A172 (cell line): Measurements from ENCODE around the gene LSP1. TPM values are rescaled to one million over a fixed set of nuclear protein-coding genes. Genes with fewer than 3 reads are reported as not detected.
"Not testable (repeated sequence)": the region's sequence is repeated elsewhere in the genome, so short reads cannot be mapped to it uniquely, and the experiment has no call there.

Experiments used
- DNase-seq: peaks from one replicate; pipeline ENCODE4 v3.0.0-alpha.2; 2015; ENCODE audit warnings: low spot score
- total RNA-seq: library from RNA; depleted of rRNA; stranded (reverse); fragments of >200 nt; shearing (Covaris generic); gene quantifications from 2 replicates; pipeline ENCODE4 v1.2.3, GENCODE V29; 2014; rRNA removed

LSP1 gene
- total RNA-seq: 2.2 and 71.7 TPM in 2 replicates

GRCh38 chr11:1852877-1853276 lies at the start of gene LSP1:
Gene LSP1, plus strand, starts transcription at chr11:1853084. Its CDS starts 61 bp downstream, at chr11:1853145.
- DNase-seq: no peak

GRCh38 chr11:1803246-1803645 lies 49.6 kb upstream of the LSP1 start:
- no peak for DNase-seq

- not testable (repeated sequence) for DNase-seq
Observed at GRCh38 chr11:1803835-1804519, 48.9 kb upstream of the LSP1 start.

- DNase-seq: no peak
Observed at GRCh38 chr11:1805525-1805924, 47.4 kb upstream of the LSP1 start.

- DNase-seq: no peak
Observed at GRCh38 chr11:1807264-1807995, 45.5 kb upstream of the LSP1 start.

- DNase-seq: no peak
Observed at GRCh38 chr11:1810761-1811160, 42.1 kb upstream of the LSP1 start.

- no peak for DNase-seq
Observed at GRCh38 chr11:1812274-1812673, 40.6 kb upstream of the LSP1 start.

GRCh38 chr11:1812801-1813200 lies 40.1 kb upstream of the LSP1 start:
- no peak for DNase-seq

- not testable (repeated sequence) for DNase-seq
Observed at GRCh38 chr11:1813356-1813755, 39.5 kb upstream of the LSP1 start.

GRCh38 chr11:1814691-1815090 lies 38.2 kb upstream of the LSP1 start:
- no peak for DNase-seq

GRCh38 chr11:1815311-1815710 lies 37.6 kb upstream of the LSP1 start:
- no peak for DNase-seq

- no peak for DNase-seq
Observed at GRCh38 chr11:1815751-1816150, 37.1 kb upstream of the LSP1 start.

- no peak for DNase-seq
Observed at GRCh38 chr11:1817000-1817399, 35.9 kb upstream of the LSP1 start.

GRCh38 chr11:1817511-1817910 lies 35.4 kb upstream of the LSP1 start:
- no peak for DNase-seq

- DNase-seq: no peak
Observed at GRCh38 chr11:1819074-1819473, 33.8 kb upstream of the LSP1 start.

GRCh38 chr11:1820463-1821325 lies 32.2 kb upstream of the LSP1 start:
- no peak for DNase-seq

GRCh38 chr11:1821562-1821961 lies 31.3 kb upstream of the LSP1 start:
- DNase-seq: no peak

GRCh38 chr11:1822648-1823375 lies 30.1 kb upstream of the LSP1 start:
- DNase-seq: no peak

- no peak for DNase-seq
Observed at GRCh38 chr11:1823376-1824220, 29.3 kb upstream of the LSP1 start.

- no peak for DNase-seq
Observed at GRCh38 chr11:1824221-1825038, 28.5 kb upstream of the LSP1 start.
